ENCODE results near the gene TRIM24. TPM values are rescaled to one million over a fixed set of nuclear protein-coding genes. Genes with fewer than 3 reads are reported as not detected.

TRIM24 gene
- polyA plus RNA-seq, 1 of the 3 experiments (the other 2 are of a cell fraction) = 5.3 TPM

DNA sequence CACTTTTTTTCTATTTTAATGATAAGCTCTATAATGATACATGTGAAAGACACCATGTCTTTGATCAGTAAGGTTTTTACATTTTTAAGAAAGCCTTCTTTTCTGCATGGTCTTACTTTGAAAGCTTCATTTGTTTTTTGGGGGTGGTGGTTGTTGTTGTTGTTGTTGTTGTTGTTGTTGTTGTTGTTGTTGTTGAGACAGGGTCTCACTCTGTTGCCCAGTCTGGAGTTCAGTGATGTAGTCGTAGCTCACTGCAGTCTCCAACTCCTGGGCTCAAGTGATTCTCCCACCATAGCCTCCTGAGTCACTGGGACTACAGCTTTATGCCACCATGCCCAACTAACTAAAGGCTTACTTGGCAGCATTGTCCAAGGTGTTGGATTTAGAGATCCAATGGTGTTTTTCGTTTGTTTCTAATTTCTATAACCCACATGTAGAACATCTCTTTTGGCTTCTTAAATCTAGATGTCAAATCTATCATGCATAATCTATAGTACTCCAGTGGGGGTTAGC, 45.4 kb downstream of the TRIM24 start (continued):
- no peak for TF ChIP-seq FOXM1 (IDR thresholded peaks at IDR 0.05; ENCODE audit: low read depth)

DNA sequence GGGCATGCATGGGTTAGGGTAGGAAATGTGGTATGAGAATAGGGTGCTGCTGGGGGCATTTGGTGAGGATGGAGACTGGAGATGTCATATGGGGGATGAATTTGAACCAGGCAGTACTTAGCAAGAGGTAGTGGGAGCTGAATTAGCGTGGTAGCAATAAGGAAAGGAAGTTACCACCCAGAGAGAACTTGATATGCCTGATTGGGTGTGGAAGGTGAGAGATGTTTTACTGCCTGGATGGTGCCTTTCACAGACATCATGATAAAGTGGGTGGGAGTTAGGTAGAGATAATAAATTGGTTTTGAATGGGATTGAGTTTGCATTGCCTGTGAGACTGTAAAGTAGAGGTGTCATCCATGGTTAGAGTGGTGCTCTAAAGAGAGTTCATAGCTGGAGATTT, 46.7 kb downstream of the TRIM24 start:
- H3K4me1 ChIP-seq (ENCODE audit: control insufficient read depth in 1 of 2, insufficient read depth in 2 of 2, low read depth in 1 of 2, low read length in 1 of 2) = peaks cover 0 to 4% of the 10 kb centered on the region in 2 experiments; a peak in 3 of 4 replicates
- peak overlapping the region in 1 of 2 experiments; percentile 4; a peak in 1 of 4 replicates for H3K27ac ChIP-seq (ENCODE audit: low read depth in 2 of 2, low read length in 1 of 2)
- no peak overlapping the region for H3K4me3 ChIP-seq (ENCODE audit: low read depth in 2 of 2, low read length in 1 of 2)
- no peaks in the 10 kb centered on the region for H3K9me2 ChIP-seq
- no peak overlapping the region for H3K4me2 ChIP-seq
- WGBS (ENCODE audit: low lambda C conversion rate) = 2% methylated on average over 1 of the region's 1 CpG
- no peaks in the 10 kb centered on the region for H3F3A ChIP-seq (replicated peaks; ENCODE audit: insufficient read depth)
- ChIA-PET POLR2A (no interaction called here), CTCF (interaction anchor here (1.0 kb wide), 1 partner anchor 111 kb away, joined by 4 read pairs; no protein-coding TSS in a partner anchor)
- H3K79me2 ChIP-seq (ENCODE audit: insufficient read depth) = peaks cover 63% of the 10 kb centered on the region
- H3K9me3 ChIP-seq = no peaks in the 10 kb centered on the region
- H3K36me3 ChIP-seq (replicated peaks in 1 of 2; ENCODE audit: control insufficient read depth in 1 of 2, insufficient read depth in 2 of 2, low read length in 1 of 2) = peaks cover 0 to 19% of the 10 kb centered on the region in 2 experiments
- TF ChIP-seq NRF1 (IDR thresholded peaks at IDR 0.05; ENCODE audit: low read depth, low read length) (no peak), YY1 (IDR thresholded peaks at IDR 0.05; ENCODE audit: low read depth) (no peak), SIN3A (IDR thresholded peaks at IDR 0.05; ENCODE audit: borderline replicate concordance, low read depth, low read length) (no peak), EZH2phosphoT487 (IDR thresholded peaks at IDR 0.05; ENCODE audit: borderline replicate concordance, low read depth) (no peak), JUND (IDR thresholded peaks at IDR 0.05) (no peak), ELF1 (IDR thresholded peaks at IDR 0.05) (no peak), MXI1 (IDR thresholded peaks at IDR 0.05; ENCODE audit: low read depth, low read length) (no peak), RAD21 (IDR thresholded peaks at IDR 0.05; ENCODE audit: low read length) (no peak), RXRA (IDR thresholded peaks at IDR 0.05; ENCODE audit: borderline replicate concordance, low read depth) (no peak), EP300 (IDR thresholded peaks at IDR 0.05; ENCODE audit: borderline replicate concordance in 1 of 2, low read depth in 1 of 2, low read length in 1 of 2) (no peak), FOSL2 (IDR thresholded peaks at IDR 0.05; ENCODE audit: borderline replicate concordance, low read depth) (no peak)
- TF ChIP-seq, protein P1, sequence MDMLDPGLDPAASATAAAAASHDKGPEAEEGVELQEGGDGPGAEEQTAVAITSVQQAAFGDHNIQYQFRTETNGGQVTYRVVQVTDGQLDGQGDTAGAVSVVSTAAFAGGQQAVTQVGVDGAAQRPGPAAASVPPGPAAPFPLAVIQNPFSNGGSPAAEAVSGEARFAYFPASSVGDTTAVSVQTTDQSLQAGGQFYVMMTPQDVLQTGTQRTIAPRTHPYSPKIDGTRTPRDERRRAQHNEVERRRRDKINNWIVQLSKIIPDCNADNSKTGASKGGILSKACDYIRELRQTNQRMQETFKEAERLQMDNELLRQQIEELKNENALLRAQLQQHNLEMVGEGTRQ (IDR thresholded peaks at IDR 0.05; ENCODE audit: borderline replicate concordance, low read depth, low read length) = no peak
- TF ChIP-seq, protein P2, sequence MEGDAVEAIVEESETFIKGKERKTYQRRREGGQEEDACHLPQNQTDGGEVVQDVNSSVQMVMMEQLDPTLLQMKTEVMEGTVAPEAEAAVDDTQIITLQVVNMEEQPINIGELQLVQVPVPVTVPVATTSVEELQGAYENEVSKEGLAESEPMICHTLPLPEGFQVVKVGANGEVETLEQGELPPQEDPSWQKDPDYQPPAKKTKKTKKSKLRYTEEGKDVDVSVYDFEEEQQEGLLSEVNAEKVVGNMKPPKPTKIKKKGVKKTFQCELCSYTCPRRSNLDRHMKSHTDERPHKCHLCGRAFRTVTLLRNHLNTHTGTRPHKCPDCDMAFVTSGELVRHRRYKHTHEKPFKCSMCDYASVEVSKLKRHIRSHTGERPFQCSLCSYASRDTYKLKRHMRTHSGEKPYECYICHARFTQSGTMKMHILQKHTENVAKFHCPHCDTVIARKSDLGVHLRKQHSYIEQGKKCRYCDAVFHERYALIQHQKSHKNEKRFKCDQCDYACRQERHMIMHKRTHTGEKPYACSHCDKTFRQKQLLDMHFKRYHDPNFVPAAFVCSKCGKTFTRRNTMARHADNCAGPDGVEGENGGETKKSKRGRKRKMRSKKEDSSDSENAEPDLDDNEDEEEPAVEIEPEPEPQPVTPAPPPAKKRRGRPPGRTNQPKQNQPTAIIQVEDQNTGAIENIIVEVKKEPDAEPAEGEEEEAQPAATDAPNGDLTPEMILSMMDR (IDR thresholded peaks at IDR 0.05) = no peak
- TF ChIP-seq, protein P3, sequence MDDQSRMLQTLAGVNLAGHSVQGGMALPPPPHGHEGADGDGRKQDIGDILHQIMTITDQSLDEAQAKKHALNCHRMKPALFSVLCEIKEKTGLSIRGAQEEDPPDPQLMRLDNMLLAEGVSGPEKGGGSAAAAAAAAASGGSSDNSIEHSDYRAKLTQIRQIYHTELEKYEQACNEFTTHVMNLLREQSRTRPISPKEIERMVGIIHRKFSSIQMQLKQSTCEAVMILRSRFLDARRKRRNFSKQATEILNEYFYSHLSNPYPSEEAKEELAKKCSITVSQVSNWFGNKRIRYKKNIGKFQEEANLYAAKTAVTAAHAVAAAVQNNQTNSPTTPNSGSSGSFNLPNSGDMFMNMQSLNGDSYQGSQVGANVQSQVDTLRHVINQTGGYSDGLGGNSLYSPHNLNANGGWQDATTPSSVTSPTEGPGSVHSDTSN (IDR thresholded peaks at IDR 0.05) = no peak
- TF ChIP-seq, protein P4, sequence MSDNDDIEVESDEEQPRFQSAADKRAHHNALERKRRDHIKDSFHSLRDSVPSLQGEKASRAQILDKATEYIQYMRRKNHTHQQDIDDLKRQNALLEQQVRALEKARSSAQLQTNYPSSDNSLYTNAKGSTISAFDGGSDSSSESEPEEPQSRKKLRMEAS (IDR thresholded peaks at IDR 0.05; ENCODE audit: low read depth) = no peak
- H3K27me3 ChIP-seq (ENCODE audit: insufficient read depth) = no peaks in the 10 kb centered on the region
- H4K20me1 ChIP-seq (ENCODE audit: insufficient read depth) = no peaks in the 10 kb centered on the region
- H3K9ac ChIP-seq = no peak overlapping the region
- H2AFZ ChIP-seq (ENCODE audit: low read depth) = no peak overlapping the region
- DNase-seq = no peak

All from SK-N-SH (cell line).